ENCODE results near the gene HOXD13. TPM values are rescaled to one million over a fixed set of nuclear protein-coding genes. Genes with fewer than 3 reads are reported as not detected.

Gene HOXD13
- total and polyA plus RNA-seq, 5 experiments from 2014 or later = not detected

DNA sequence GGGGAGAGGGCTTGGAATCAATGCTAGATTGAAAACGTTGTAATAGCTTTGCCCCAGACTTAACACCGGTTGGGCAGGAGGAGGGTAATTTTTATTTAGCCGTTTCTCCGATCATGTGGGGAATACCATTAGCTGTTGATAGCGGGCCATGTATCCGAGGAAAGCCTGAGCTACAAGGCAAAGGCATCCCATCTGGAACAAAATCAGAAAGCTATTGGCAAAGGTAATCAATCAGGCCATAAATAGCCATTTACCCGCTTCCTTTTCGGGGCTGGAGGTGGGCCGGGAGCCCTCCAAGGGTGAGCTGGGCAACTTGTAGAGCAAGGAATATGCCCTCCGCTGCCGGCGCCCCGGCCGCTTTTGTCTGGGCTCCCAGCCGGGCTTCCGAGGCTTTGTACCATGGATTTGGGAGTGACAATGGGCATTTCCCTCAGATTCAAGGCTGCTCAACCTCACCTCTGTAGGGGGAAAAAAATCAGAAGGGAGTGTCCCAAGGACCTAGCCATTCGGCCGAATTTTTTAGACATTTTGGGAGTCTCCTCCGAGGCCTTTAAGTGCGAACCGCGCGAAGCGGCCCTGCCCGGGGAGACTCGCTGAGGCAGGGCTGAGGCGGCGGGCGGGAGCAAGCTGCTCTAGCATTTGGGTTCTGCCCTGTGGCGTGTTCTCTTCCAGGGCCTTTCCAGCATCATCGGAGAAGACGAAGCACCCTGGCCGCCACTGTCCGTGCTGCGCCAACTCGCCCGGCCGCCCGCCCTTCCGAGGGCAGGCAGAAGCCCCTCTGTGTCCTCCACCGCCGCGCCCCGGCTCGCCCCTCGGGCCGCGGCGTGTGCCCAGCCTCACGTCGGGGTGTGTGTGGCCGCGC lies 28.9 kb downstream of the HOXD13 start:
- Mint-ChIP-seq H3K27ac (peak overlapping the region in 1 of 10 donors; percentile 44), H3K27me3 (peaks cover 57 to 87% (median 77%) of the 10 kb centered on the region in 5 donors)
- POLR2A ChIA-PET = no interaction called here

DNA sequence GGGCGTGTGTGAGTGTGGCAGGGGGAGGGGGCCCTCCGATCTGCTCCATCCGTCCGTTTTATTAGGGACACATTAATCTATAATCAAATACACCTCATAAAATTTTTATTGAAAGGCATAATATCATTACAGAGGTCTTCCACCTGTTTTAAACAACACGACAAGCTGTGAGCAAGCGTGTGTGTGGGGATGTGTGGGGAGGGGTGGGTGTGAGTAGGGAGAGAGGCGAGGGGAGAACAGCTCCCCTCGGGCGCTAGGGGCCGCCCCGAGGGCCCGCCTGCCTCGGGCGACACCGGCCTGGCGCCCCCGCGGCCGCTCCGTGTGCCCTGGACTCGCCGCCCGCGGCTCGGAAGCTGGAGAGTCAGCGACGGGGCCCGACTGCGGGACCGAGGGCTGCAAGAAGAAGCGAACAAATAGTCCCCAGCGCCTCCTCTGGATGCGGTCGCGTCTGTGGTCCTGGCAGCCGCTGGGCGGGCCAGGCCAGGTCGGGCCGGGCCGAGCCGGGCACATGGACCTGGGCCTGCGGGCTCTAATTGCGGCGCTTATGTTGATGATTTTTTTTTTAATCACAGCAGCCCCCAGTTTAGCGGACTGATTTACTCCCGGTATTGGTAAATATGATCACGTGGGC lies 29.6 kb downstream of the HOXD13 start:
- Mint-ChIP-seq H3K4me3 (peak overlapping the region; percentile 57 to 85 (median 78)), H3K27ac (peak overlapping the region in 1 of 10 donors; percentile 34), H3K27me3 (peaks cover 59 to 87% (median 77%) of the 10 kb centered on the region in 5 donors), H3K4me1 (peaks cover 9 to 20% (median 14%) of the 10 kb centered on the region in 4 donors), H3K36me3 (peaks cover 4 to 10% (median 6%) of the 10 kb centered on the region in 3 donors), H3K9me3 (peaks cover 0 to 29% (median 11%) of the 10 kb centered on the region in 9 donors)
- ATAC-seq (peak; percentile 24 to 27), DNase-seq (no peak)
- POLR2A ChIA-PET = interaction anchor here (0.5 to 0.9 kb wide), 2 partner anchors 706 to 1073 kb away, joined by 3 read pairs; no protein-coding TSS in a partner anchor

More for the DNA sequence above, 28.9 kb downstream of the HOXD13 start:
- DNase-seq (no peak), ATAC-seq (no peak)
- Mint-ChIP-seq H3K4me1 (peaks cover 9 to 16% (median 12%) of the 10 kb centered on the region in 4 donors), H3K9me3 (peaks cover 0 to 37% (median 17%) of the 10 kb centered on the region in 9 donors), H3K4me3 (peak overlapping the region in 4 of 10 donors; percentile 12 to 43 (median 17)), H3K36me3 (peaks cover 8 to 11% (median 10%) of the 10 kb centered on the region in 3 donors)

DNA sequence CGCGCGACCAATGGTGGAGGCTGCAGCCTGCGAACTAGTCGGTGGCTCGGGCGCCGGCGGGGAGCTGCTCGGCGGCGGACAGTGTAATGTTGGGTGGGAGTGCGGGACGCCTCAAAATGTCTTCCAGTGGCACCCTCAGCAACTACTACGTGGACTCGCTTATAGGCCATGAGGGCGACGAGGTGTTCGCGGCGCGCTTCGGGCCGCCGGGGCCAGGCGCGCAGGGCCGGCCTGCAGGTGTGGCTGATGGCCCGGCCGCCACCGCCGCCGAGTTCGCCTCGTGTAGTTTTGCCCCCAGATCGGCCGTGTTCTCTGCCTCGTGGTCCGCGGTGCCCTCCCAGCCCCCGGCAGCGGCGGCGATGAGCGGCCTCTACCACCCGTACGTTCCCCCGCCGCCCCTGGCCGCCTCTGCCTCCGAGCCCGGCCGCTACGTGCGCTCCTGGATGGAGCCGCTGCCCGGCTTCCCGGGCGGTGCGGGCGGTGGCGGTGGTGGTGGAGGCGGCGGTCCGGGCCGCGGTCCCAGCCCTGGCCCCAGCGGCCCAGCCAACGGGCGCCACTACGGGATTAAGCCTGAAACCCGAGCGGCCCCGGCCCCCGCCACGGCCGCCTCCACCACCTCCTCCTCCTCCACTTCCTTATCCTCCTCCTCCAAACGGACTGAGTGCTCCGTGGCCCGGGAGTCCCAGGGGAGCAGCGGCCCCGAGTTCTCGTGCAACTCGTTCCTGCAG lies 30.3 kb downstream of the HOXD13 start, which contains the start of gene HOXD9:
TSS of gene HOXD9 (plus strand) at position 37 of the 728 bp plus-strand sequence. CDS start at position 87, 50 bp downstream.
- Mint-ChIP-seq H3K36me3 (peaks cover 2 to 10% (median 6%) of the 10 kb centered on the region in 3 donors), H3K27me3 (peaks cover 62 to 87% (median 76%) of the 10 kb centered on the region in 5 donors), H3K4me3 (peak within 1 kb of the TSS; percentile 57 to 85 (median 78)), H3K27ac (peak within 1 kb of the TSS in 2 of 10 donors; percentile 2 to 71), H3K9me3 (peaks cover 0 to 27% (median 9%) of the 10 kb centered on the region in 9 donors), H3K4me1 (peaks cover 9 to 26% (median 14%) of the 10 kb centered on the region in 4 donors)
- DNase-seq (peak in 2 of 10 donors; percentile 35 to 44), ATAC-seq (peak; percentile 53 to 55)
- POLR2A ChIA-PET = interaction anchor here (0.5 to 0.9 kb wide), 2 partner anchors 706 to 1072 kb away, joined by 3 read pairs; no protein-coding TSS in a partner anchor

DNA sequence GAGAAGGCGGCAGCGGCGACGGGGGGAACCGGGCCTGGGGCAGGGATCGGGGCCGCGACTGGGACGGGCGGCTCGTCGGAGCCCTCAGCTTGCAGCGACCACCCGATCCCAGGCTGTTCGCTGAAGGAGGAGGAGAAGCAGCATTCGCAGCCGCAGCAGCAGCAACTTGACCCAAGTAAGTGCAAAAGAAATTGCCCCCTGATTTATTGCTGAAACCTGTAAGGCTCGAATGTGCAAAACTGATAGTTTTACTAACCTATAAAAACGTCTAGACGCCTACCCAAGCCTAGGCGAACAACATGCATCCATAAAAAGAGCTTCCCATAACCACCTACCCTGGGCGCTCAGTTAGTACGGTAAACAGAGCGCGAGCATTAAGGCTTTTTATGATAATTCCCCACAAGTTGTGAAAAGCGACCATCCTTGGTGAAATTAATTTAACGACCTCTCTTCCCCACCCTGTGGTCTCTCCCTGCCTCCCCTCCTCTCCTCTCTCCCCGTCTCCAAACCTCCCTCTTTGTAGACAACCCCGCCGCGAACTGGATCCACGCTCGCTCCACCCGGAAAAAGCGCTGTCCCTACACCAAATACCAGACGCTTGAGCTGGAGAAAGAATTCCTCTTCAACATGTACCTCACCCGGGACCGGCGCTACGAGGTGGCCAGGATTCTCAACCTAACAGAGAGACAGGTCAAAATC lies 31.0 kb downstream of the HOXD13 start:
- Mint-ChIP-seq H3K9me3 (peaks cover 0 to 24% (median 9%) of the 10 kb centered on the region in 9 donors), H3K27me3 (peaks cover 63 to 87% (median 76%) of the 10 kb centered on the region in 5 donors), H3K27ac (peak overlapping the region in 2 of 10 donors; percentile 2 to 71), H3K4me1 (peaks cover 8 to 32% (median 19%) of the 10 kb centered on the region in 4 donors), H3K36me3 (peaks cover 0 to 7% (median 6%) of the 10 kb centered on the region in 3 donors), H3K4me3 (peak overlapping the region in 9 of 10 donors; percentile 20 to 74 (median 60))
- no peak for ATAC-seq
- POLR2A ChIA-PET = no interaction called here
- no peak for DNase-seq

DNA sequence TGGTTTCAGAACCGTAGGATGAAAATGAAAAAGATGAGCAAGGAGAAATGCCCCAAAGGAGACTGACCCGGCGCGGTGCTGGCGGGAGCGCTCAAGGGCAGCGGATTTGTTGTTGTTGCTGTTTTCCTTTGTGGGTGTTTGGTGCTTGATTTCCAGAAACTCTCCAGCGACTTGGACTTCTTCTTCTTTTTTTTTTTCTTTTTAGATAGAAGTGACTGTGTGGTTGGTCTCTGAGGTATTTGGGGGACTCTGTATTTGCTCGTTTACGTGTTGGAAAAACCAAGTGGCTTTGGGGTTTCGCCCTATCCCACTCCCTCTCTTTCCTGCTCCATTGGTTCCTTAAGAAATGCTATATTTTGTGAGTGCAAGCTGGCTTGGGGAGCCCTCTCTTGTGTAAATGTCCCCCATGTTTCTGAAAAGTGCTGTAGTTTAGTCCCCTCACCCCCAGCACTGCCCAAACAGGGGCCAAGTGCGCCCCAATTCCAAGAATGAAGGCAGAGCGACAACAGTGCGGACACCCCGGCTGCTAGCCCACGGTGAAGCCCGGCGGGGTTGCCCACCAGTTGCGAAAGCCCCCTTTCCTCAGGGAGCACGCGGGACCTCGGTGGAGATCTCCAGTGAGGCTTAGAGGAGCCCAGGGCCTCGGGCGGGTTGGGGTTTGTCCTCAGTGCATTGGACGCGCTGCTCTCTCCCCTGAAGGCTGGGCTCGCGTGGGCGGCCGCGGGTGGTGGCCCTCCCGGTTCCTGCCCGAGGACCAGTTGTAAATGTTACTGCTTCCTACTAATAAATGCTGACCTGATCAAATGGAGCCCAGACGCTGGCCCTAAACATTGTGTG lies 31.8 kb downstream of the HOXD13 start:
- Mint-ChIP-seq H3K36me3 (peaks cover 0 to 7% (median 0%) of the 10 kb centered on the region in 3 donors), H3K9me3 (peaks cover 0 to 18% (median 5%) of the 10 kb centered on the region in 9 donors), H3K27ac (peak overlapping the region in 2 of 10 donors; percentile 48 to 71), H3K27me3 (peaks cover 61 to 87% (median 76%) of the 10 kb centered on the region in 5 donors), H3K4me3 (peak overlapping the region in 8 of 10 donors; percentile 6 to 74 (median 64)), H3K4me1 (peaks cover 9 to 35% (median 24%) of the 10 kb centered on the region in 4 donors)
- no peak for ATAC-seq
- DNase-seq = no peak
- POLR2A ChIA-PET = no interaction called here

DNA sequence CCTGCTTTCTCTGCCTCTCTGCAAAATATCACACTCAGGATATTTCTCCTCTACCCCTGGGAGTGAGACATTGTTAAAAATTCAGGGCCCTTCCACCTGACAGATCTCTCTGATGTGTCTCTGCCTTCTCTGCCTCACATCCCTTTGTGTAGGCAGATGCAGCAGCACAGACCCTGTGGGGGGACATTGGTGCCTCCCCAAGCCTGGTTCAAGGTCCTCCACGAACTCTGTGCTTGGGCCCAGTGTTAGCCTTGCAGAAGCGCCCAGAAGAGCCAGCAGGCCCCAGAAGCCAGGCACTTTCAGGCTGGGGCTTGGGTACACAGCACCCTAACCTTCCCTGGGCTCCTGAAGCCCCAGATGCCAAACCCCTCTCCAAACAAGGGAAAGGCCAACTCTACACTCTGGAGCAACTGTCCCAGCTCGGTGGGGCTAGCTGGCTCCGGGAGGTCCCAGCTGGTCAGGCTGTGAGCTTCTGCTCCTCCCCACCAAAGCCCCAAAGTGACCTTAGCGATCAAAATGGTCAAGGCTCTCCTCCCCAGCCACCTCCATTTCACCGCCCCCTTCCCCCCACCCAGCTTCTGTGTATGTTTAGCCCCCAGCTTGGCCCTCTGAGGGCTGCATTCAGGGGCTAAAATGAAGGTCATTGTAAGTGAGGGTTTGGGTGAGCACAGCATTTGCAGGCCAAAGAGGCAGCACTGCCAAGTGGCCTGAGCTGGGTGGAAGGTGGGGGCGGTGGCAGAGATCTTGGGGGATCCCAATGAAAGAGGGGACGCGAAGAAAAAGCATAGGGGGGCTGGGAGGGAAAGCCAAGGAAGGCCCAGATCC lies 32.6 kb downstream of the HOXD13 start:
- H3K36me3 Mint-ChIP-seq = peaks cover 0 to 7% (median 0%) of the 10 kb centered on the region in 3 donors
- DNase-seq (no peak), ATAC-seq (no peak)
- peaks cover 0 to 11% (median 0%) of the 10 kb centered on the region in 9 donors for H3K9me3 Mint-ChIP-seq
- peak overlapping the region in 2 of 10 donors; percentile 11 to 65 for H3K4me3 Mint-ChIP-seq
- H3K4me1 Mint-ChIP-seq = peaks cover 7 to 35% (median 25%) of the 10 kb centered on the region in 4 donors
- peaks cover 53 to 80% (median 67%) of the 10 kb centered on the region in 5 donors for H3K27me3 Mint-ChIP-seq
- POLR2A ChIA-PET = no interaction called here
- H3K27ac Mint-ChIP-seq = no peak overlapping the region

DNA sequence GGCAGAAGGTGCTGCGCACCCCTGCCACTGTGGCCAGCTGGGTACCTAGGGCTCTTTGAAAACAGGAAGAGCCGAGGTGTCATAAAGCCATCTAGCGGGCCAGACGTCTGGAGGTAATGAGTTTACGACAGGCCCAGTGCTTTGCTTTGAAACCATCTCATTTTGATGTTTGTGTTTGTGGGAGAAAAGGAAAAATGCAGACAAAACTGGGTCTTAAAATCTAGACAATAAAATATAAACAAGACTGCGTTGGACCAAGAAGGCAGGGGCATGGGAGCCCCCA lies 33.2 kb downstream of the HOXD13 start:
- Mint-ChIP-seq H3K4me1 (peaks cover 7 to 37% (median 27%) of the 10 kb centered on the region in 4 donors), H3K4me3 (no peak overlapping the region), H3K27ac (no peak overlapping the region), H3K9me3 (peaks cover 0 to 6% (median 0%) of the 10 kb centered on the region in 9 donors), H3K36me3 (peaks cover 0 to 5% (median 0%) of the 10 kb centered on the region in 3 donors), H3K27me3 (peaks cover 51 to 77% (median 63%) of the 10 kb centered on the region in 5 donors)
- POLR2A ChIA-PET = no interaction called here
- ATAC-seq = no peak
- no peak for DNase-seq

DNA sequence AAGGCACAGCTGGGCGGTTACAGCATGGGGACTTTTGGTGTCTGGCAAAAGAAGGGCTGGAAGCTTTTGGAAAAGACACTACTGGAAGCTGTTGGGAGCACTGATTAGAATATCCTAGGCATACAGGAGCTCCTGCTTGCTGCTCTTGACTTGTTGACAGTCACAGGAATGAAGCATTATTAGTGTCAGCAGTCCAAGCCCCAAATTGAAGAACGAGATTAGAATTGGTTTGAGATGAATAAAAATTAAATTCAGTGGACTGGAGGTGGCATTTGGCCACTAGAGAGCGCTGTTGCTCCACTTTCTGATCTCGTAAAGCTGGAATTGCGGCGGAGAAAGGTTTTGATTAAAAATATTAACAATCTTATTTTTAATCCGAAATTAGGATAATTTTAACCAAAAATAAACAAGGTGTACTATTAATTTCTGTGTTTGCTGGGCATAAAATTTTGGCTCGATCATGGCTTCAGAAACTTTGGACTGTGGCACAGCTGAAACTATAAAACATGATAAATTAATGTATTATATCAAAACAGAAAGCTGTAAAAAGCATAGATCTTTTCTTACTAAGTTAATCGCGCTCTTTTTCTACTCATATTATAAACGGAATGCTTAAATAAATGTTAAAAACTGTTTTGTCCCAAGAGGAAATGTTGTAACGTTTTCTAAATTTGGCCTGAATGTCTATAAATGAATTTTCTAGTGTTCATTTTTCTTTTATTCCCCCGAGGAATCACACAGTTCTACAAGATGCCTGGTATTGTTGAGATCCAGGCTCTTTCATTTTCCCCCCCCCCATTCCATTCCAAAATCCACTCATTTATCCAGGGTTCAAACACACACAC lies 34.6 kb downstream of the HOXD13 start:
- ATAC-seq (peak in 1 of 2 donors; percentile 36), DNase-seq (peak; percentile 49 to 80 (median 64))
- peak overlapping the region in 2 of 10 donors; percentile 34 to 71 for H3K27ac Mint-ChIP-seq
- H3K27me3 Mint-ChIP-seq = peaks cover 56 to 79% (median 69%) of the 10 kb centered on the region in 5 donors
- H3K4me3 Mint-ChIP-seq = peak overlapping the region in 1 of 10 donors; percentile 10
- peaks cover 9 to 45% (median 35%) of the 10 kb centered on the region in 4 donors for H3K4me1 Mint-ChIP-seq
- peaks cover 0 to 10% (median under 1%) of the 10 kb centered on the region in 9 donors for H3K9me3 Mint-ChIP-seq
- H3K36me3 Mint-ChIP-seq = peaks cover 2 to 10% (median 2%) of the 10 kb centered on the region in 3 donors
- POLR2A ChIA-PET = no interaction called here

DNA sequence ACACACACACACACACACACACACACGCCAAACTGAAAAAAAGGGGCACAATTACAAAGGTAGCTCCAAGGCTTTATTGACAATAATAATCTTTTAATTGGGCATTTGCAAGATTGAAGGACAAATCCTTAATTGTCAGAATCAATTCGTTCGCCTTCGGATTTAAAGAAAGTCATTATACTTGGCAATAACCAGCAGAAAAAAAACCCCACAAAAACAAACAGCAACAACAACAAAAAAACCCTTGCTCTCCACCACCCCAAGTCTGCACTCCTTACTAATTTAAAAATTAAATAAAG lies 35.2 kb downstream of the HOXD13 start:
- H3K4me3 Mint-ChIP-seq = peak overlapping the region in 4 of 10 donors; percentile 39 to 77 (median 70)

More for the DNA sequence above, 35.2 kb downstream of the HOXD13 start:
- H3K4me1 Mint-ChIP-seq = peaks cover 12 to 50% (median 37%) of the 10 kb centered on the region in 4 donors
- POLR2A ChIA-PET = no interaction called here
- peaks cover 60 to 84% (median 72%) of the 10 kb centered on the region in 5 donors for H3K27me3 Mint-ChIP-seq
- H3K36me3 Mint-ChIP-seq = peaks cover 3 to 10% (median 6%) of the 10 kb centered on the region in 3 donors
- peak overlapping the region in 2 of 10 donors; percentile 1 to 71 for H3K27ac Mint-ChIP-seq
- ATAC-seq (no peak), DNase-seq (no peak)
- peaks cover 0 to 10% (median 3%) of the 10 kb centered on the region in 9 donors for H3K9me3 Mint-ChIP-seq
